IMR-90 (cell line): ENCODE results near the gene CPN2. TPM values are rescaled to one million over a fixed set of nuclear protein-coding genes. Genes with fewer than 3 reads are reported as not detected.

Source experiments
- ATAC-seq: fragments of 200-7000 bp; cut with Tn5 transposase; 2 replicates; pipeline ENCODE4 v1.9.1; 2020; ENCODE audit warnings: low read depth, mild to moderate bottlenecking, moderate library complexity
- BruUV-seq: library from RNA; stranded (reverse); fragments of 400-500 nt; replicated peaks from 2 replicates; lab custom pipeline; 2021; lab: Mats Ljungman, UMichigan
- CTCF ChIA-PET: fragments of 300-600 bp; formaldehyde crosslinking; extraction: SDS; loops from one replicate; lab custom pipeline; 2021; ENCODE audit warnings: antibody characterized with exemption; lab: Yijun Ruan, JAX
- POLR2A ChIA-PET: fragments of 300-600 bp; sonication (Branson Sonifier 250); formaldehyde crosslinking; loops from one replicate; lab custom pipeline; 2022; ENCODE audit warnings: antibody characterized with exemption; ENCODE audit not compliant: unreplicated experiment; lab: Charles Lee
- DNase-seq: peaks from one replicate; pipeline ENCODE4 v3.0.0; 2013
- H2AFZ ChIP-seq: replicated peaks from 2 replicates; pipeline ENCODE3; 2013; ENCODE audit warnings: low read length, mild to moderate bottlenecking; ENCODE audit not compliant: poor library complexity
- H2AK5ac ChIP-seq: 2 replicates; pipeline ENCODE4 v1.6.1; 2013; ENCODE audit warnings: low read depth, low read length, inconsistent platforms
- H2AK9ac ChIP-seq: replicated peaks from 2 replicates; pipeline ENCODE3; 2013; ENCODE audit warnings: mild to moderate bottlenecking, low read depth, low read length, moderate library complexity; ENCODE audit not compliant: poor library complexity
- H2BK120ac ChIP-seq: 2 replicates; pipeline ENCODE4 v1.6.1; 2013; ENCODE audit warnings: low read depth, low read length, inconsistent platforms
- H2BK15ac ChIP-seq: 3 replicates; pipeline ENCODE4 v1.6.1; 2013; ENCODE audit warnings: low read depth, low read length, inconsistent platforms
- H2BK20ac ChIP-seq: 2 replicates; pipeline ENCODE4 v1.6.1; 2013; ENCODE audit warnings: low read depth, mild to moderate bottlenecking, inconsistent platforms, low read length, moderate library complexity
- H2BK5ac ChIP-seq: 2 replicates; pipeline ENCODE4 v1.6.1; 2013; ENCODE audit warnings: mild to moderate bottlenecking, low read depth, low read length, inconsistent platforms; ENCODE audit not compliant: poor library complexity, severe bottlenecking
- H3K14ac ChIP-seq: replicated peaks from 2 replicates; pipeline ENCODE4 v1.6.1; 2013; ENCODE audit warnings: low read depth, low read length, inconsistent platforms
- H3K18ac ChIP-seq: 2 replicates; pipeline ENCODE4 v1.6.1; 2013; ENCODE audit warnings: low read depth, low read length, control low read depth
- H3K23ac ChIP-seq: 2 replicates; pipeline ENCODE4 v1.6.1; 2013; ENCODE audit warnings: low read depth, low read length, inconsistent platforms
- H3K27ac ChIP-seq: 2 replicates; pipeline ENCODE4 v1.5.1; 2013; ENCODE audit warnings: mild to moderate bottlenecking, control low read depth, low read length; ENCODE audit not compliant: insufficient read depth
- H3K27me3 ChIP-seq: 2 replicates; pipeline ENCODE4 v1.6.1; 2013; ENCODE audit warnings: low read length; ENCODE audit not compliant: control insufficient read depth, insufficient read depth
- H3K36me3 ChIP-seq: 2 replicates; pipeline ENCODE4 v1.6.1; 2013; ENCODE audit warnings: low read length, mixed read lengths; ENCODE audit not compliant: control insufficient read depth, insufficient read depth
- H3K4ac ChIP-seq: 2 replicates; pipeline ENCODE4 v1.6.1; 2013; ENCODE audit warnings: low read depth, low read length, inconsistent platforms
- H3K4me1 ChIP-seq: 2 replicates; pipeline ENCODE4 v1.6.1; 2013; ENCODE audit warnings: low read length, mixed read lengths; ENCODE audit not compliant: control insufficient read depth, insufficient read depth
- H3K4me2 ChIP-seq: 2 replicates; pipeline ENCODE4 v1.6.1; 2013; ENCODE audit warnings: low read depth, mild to moderate bottlenecking, control low read depth, low read length, moderate library complexity
- H3K4me3 ChIP-seq: 2 replicates; pipeline ENCODE4 v1.5.1; 2013; ENCODE audit warnings: low read depth, mild to moderate bottlenecking, control low read depth, low read length, moderate library complexity; ENCODE audit not compliant: insufficient read depth
- H3K56ac ChIP-seq: 2 replicates; pipeline ENCODE4 v1.6.1; 2013; ENCODE audit warnings: low read length, inconsistent platforms; ENCODE audit not compliant: insufficient read depth; ENCODE audit errors: extremely low read depth
- H3K79me1 ChIP-seq, 2 experiments: 2 replicates each; pipeline ENCODE4 v1.6.1; 2013; ENCODE audit warnings: low read length in 2 of 2, inconsistent platforms in 1 of 2, low read depth in 1 of 2
- H3K9ac ChIP-seq: 2 replicates; pipeline ENCODE4 v1.6.1; 2013; ENCODE audit warnings: low read depth, low read length, control low read depth
- H3K9me1 ChIP-seq: 2 replicates; pipeline ENCODE4 v1.6.1; 2013; ENCODE audit warnings: low read length, inconsistent platforms; ENCODE audit not compliant: insufficient read depth
- H3K9me3 ChIP-seq: 2 replicates; pipeline ENCODE4 v1.6.1; 2013; ENCODE audit warnings: low read length; ENCODE audit not compliant: control insufficient read depth, insufficient read depth
- H4K20me1 ChIP-seq: 2 replicates; pipeline ENCODE4 v1.6.1; 2013; ENCODE audit warnings: low read length, inconsistent platforms; ENCODE audit not compliant: insufficient read depth
- H4K5ac ChIP-seq: 2 replicates; pipeline ENCODE4 v1.6.1; 2013; ENCODE audit warnings: mild to moderate bottlenecking, low read depth, low read length, control low read depth
- H4K8ac ChIP-seq, 2 experiments: 2 replicates each; pipeline ENCODE4 v1.6.1; 2013; ENCODE audit warnings: low read depth in 2 of 2, low read length in 2 of 2, control low read depth in 1 of 2, inconsistent platforms in 1 of 2
- H4K91ac ChIP-seq: 2 replicates; pipeline ENCODE4 v1.6.1; 2013; ENCODE audit warnings: low read depth, low read length, inconsistent platforms; ENCODE audit not compliant: insufficient read depth
- CEBPB ChIP-seq: IDR thresholded peaks from 2 replicates; pipeline ENCODE4 v1.6.1; 2012; ENCODE audit warnings: low read depth, low read length, improper control_type of control experiment
- RAD21 ChIP-seq: IDR thresholded peaks from 2 replicates; pipeline ENCODE4 v1.6.1; 2012; ENCODE audit warnings: low read length, improper control_type of control experiment
- WGBS, 2 experiments: methylation state at CpG; one replicate each; pipeline versions ENCODE4 v1.1.5 to v1.1.7; 2013; ENCODE audit warnings: missing lambda C conversion rate in 2 of 2; ENCODE audit not compliant: insufficient read length in 1 of 2; ENCODE audit errors: extremely low coverage in 2 of 2; 5-methylcytosine and 5-hydroxymethylcytosine counted together
- dilution Hi-C: fragments of 300-500 bp; cut with HindIII; formaldehyde crosslinking; loops from one replicate; pipeline ENCODE4 v1.14.3; 2018; ENCODE audit warnings: low sequenced_read_pairs; ENCODE audit not compliant: unreplicated experiment
- in situ Hi-C: fragments of 300-500 bp; cut with MboI; formaldehyde crosslinking; loops from 3 replicates; pipeline ENCODE4 v1.14.3; 2019; ENCODE audit warnings: low sequenced_read_pairs, inconsistent platforms, mixed read lengths
- intact Hi-C: fragments of 100-400 bp; cut with micrococcal nuclease; formaldehyde crosslinking; loops from 2 replicates; pipeline ENCODE4 v1.10.0; 2022
- polyA plus RNA-seq, 3 experiments: library from polyadenylated mRNA; depleted of rRNA; stranded (reverse); fragments of >200 nt; gene quantifications; 2 replicates each; pipeline ENCODE4 v1.2.3, GENCODE V29; 2012; ENCODE audit warnings: low replicate concordance in 1 of 3
- total RNA-seq: library from RNA; depleted of rRNA; stranded (reverse); fragments of >200 nt; gene quantifications from 2 replicates; pipeline ENCODE4 v1.2.3, GENCODE V29; 2012

The CPN2 gene
- total and polyA plus RNA-seq, 2 of the 4 experiments (the other 2 are of a cell fraction), result 0.07 TPM; not detected in 1

GRCh38 chr3:194296454-194297263 is 54.5 kb downstream of the CPN2 start:
- H3K4me1 ChIP-seq, result no peaks in the 10 kb centered on the region; the same call in 1 of the 2 replicates
- no peak overlapping the region for H2BK5ac ChIP-seq
- no TSS peak for BruUV-seq
- H2AK9ac ChIP-seq, result no peak overlapping the region
- CTCF ChIA-PET, result interaction anchor here (0.6 to 1.6 kb wide), 5 partner anchors 11 to 1286 kb away, joined by 3 to 7 read pairs (median 5); no protein-coding TSS in a partner anchor
- in situ Hi-C loops, result no loop called here
- H4K91ac ChIP-seq, result no peak overlapping the region
- no peak overlapping the region for H2BK15ac ChIP-seq
- H3K27ac ChIP-seq, result no peak overlapping the region
- no peaks in the 10 kb centered on the region for H3K79me1 ChIP-seq
- no peak overlapping the region; the same call in 1 of the 2 replicates for H2BK120ac ChIP-seq
- peaks cover 22% of the 10 kb centered on the region for H3K27me3 ChIP-seq
- peak overlapping the region; percentile 83 for H3K4me2 ChIP-seq
- TF ChIP-seq CEBPB (peak; percentile 20; the same call in 1 of the 2 replicates), RAD21 (no peak)
- H3K14ac ChIP-seq, result no peak overlapping the region
- no peak overlapping the region for H2AK5ac ChIP-seq
- H3K9ac ChIP-seq, result no peak overlapping the region
- no peak overlapping the region for H4K8ac ChIP-seq
- peak overlapping the region; percentile 85 for H2AFZ ChIP-seq
- POLR2A ChIA-PET, result no interaction called here
- H4K5ac ChIP-seq, result no peak overlapping the region
- H3K18ac ChIP-seq, result no peak overlapping the region; the same call in 1 of the 2 replicates
- no peak overlapping the region for H3K4me3 ChIP-seq
- no peaks in the 10 kb centered on the region for H3K9me1 ChIP-seq
- no peaks in the 10 kb centered on the region for H4K20me1 ChIP-seq
- H3K36me3 ChIP-seq, result no peaks in the 10 kb centered on the region
- DNase-seq, result peak; percentile 50
- H3K23ac ChIP-seq, result no peak overlapping the region
- intact Hi-C loops, result no loop called here
- no peak overlapping the region for H2BK20ac ChIP-seq
- WGBS, 2 experiments, result 13% methylated on average over 25 of the region's 47 CpGs; no CpG with 5 or more reads in 1 of the 2 experiments
- peak; percentile 68 for ATAC-seq
- no peak overlapping the region for H3K56ac ChIP-seq
- dilution Hi-C loops, result no loop called here
- H3K9me3 ChIP-seq, result no peaks in the 10 kb centered on the region
- no peak overlapping the region; the same call in 1 of the 2 replicates for H3K4ac ChIP-seq
